HepG2 (cell line): Measurements from ENCODE around the gene SLC15A1.

Experiments
- ATF1 ChIP-seq: IDR thresholded peaks from 2 replicates; pipeline ENCODE4 v1.6.1; 2016; ENCODE audit warnings: mild to moderate bottlenecking, control low read depth
- CTCF ChIP-seq: sonication (generic); formaldehyde crosslinking; IDR thresholded peaks from 2 replicates; pipeline ENCODE4 v1.5.0; 2020; ENCODE audit warnings: mild to moderate bottlenecking, missing genetic modification reagents, moderate library complexity
- HDAC2 ChIP-seq: sonication (generic); formaldehyde crosslinking; IDR thresholded peaks from 2 replicates; pipeline ENCODE4 v1.4.0; 2020; ENCODE audit warnings: missing genetic modification reagents
- HDAC6 ChIP-seq: fragments of 200-600 bp; sonication (generic); IDR thresholded peaks from 2 replicates; pipeline ENCODE4 v1.7.0; 2017; ENCODE audit warnings: mild to moderate bottlenecking, antibody characterized with exemption, low read length, low read depth
- HOMEZ ChIP-seq: IDR thresholded peaks from 2 replicates; pipeline ENCODE4 v1.6.1; 2016; ENCODE audit warnings: low read depth
- MIER3 ChIP-seq: IDR thresholded peaks from 2 replicates; pipeline ENCODE4 v1.6.1; 2016; ENCODE audit warnings: missing compliant biosample characterization, borderline replicate concordance
- MIXL1 ChIP-seq: IDR thresholded peaks from 2 replicates; pipeline ENCODE4 v1.6.1; 2016
- SOX6 ChIP-seq, 2 experiments: fragments of 450-650 bp in 1 of 2; sonication (generic) in 1 of 2; formaldehyde crosslinking in 1 of 2; IDR thresholded peaks; 2 replicates each; pipeline versions ENCODE4 v1.4.0 to v1.6.1; 2017 to 2020; ENCODE audit warnings: antibody characterized with exemption in 1 of 2, mild to moderate bottlenecking in 1 of 2, missing genetic modification reagents in 1 of 2
- TAF15 ChIP-seq: fragments of 200-400 bp; formaldehyde crosslinking; IDR thresholded peaks from one replicate; pipeline ENCODE4 v1.6.1; 2018; ENCODE audit warnings: mild to moderate bottlenecking, low read depth, low read length; ENCODE audit not compliant: poor library complexity, severe bottlenecking
- TMF1 ChIP-seq: sonication (generic); formaldehyde crosslinking; IDR thresholded peaks from 2 replicates; pipeline ENCODE4 v1.8.1; 2022; ENCODE audit warnings: low read depth, missing genetic modification reagents
- ZBTB21 ChIP-seq: sonication (generic); formaldehyde crosslinking; IDR thresholded peaks from 2 replicates; pipeline ENCODE4 v1.4.0; 2020; ENCODE audit warnings: missing genetic modification reagents
- ZHX2 ChIP-seq, 2 experiments: sonication (generic) in 1 of 2; formaldehyde crosslinking in 1 of 2; IDR thresholded peaks; 2 replicates each; pipeline versions ENCODE4 v1.6.1 to v1.9.0; 2014 to 2022; ENCODE audit warnings: antibody characterized with exemption in 1 of 2, borderline replicate concordance in 1 of 2, inconsistent platforms in 1 of 2, low read depth in 1 of 2, missing genetic modification reagents in 1 of 2
- ZNF468 ChIP-seq: sonication (generic); formaldehyde crosslinking; IDR thresholded peaks from 2 replicates; pipeline ENCODE4 v1.8.0; 2022; ENCODE audit warnings: mild to moderate bottlenecking, moderate library complexity, missing genetic modification reagents
- ZNF784 ChIP-seq: sonication (generic); formaldehyde crosslinking; IDR thresholded peaks from 2 replicates; pipeline ENCODE4 v1.5.1; 2020; ENCODE audit warnings: missing genetic modification reagents, mild to moderate bottlenecking, borderline replicate concordance

GRCh38 chr13:98787173-98787572 lies 34.7 kb upstream of the SLC15A1 start:
- TF ChIP-seq ZNF468 (no peak), ATF1 (CRISPR knock-in tag) (no peak), MIER3 (CRISPR knock-in tag) (no peak), HOMEZ (no peak), MIXL1 (no peak), HDAC2 (no peak), ZHX2 (IDR thresholded peaks at IDR 0.05; ENCODE audit: low read depth) (no peak), ZHX2 (CRISPR knock-in tag; IDR thresholded peaks at IDR 0.05; ENCODE audit: borderline replicate concordance) (no peak), SOX6 (IDR thresholded peaks at IDR 0.05) (no peak), SOX6 (CRISPR knock-in tag; IDR thresholded peaks at IDR 0.05) (no peak), HDAC6 (no peak), CTCF (CRISPR knock-in tag) (no peak), ZNF784 (CRISPR knock-in tag) (no peak), TMF1 (CRISPR knock-in tag) (no peak), TAF15 (no peak), ZBTB21 (CRISPR knock-in tag) (no peak)
